Activated CD4-positive, alpha-beta T cell treated with anti-CD3 and anti-CD28 coated beads for 36 hours (primary cell): Measurements from ENCODE around the gene MCF2L. TPM values are rescaled to one million over a fixed set of nuclear protein-coding genes. Genes with fewer than 3 reads are reported as not detected.

Experiments used
- ATAC-seq: fragments of 200-7000 bp; cut with Tn5 transposase; one replicate; pipeline ENCODE4 v1.10.0; 2021; ENCODE audit warnings: mild to moderate bottlenecking, moderate library complexity
- CTCF ChIA-PET: fragments of 350-600 bp; sonication (Branson Sonifier 250); formaldehyde crosslinking; loops from one replicate; lab custom pipeline; 2021; ENCODE audit warnings: antibody characterized with exemption; lab: Charles Lee
- POLR2A ChIA-PET: fragments of 350-600 bp; sonication (Branson Sonifier 250); formaldehyde crosslinking; loops from one replicate; lab custom pipeline; 2021; ENCODE audit warnings: antibody characterized with exemption, inconsistent platforms; lab: Charles Lee
- DNase-seq: peaks from one replicate; pipeline ENCODE4 v3.0.0-alpha.2; 2020
- H3K27ac Mint-ChIP-seq: one replicate; pipeline ENCODE4 v1.8.0; 2021; ENCODE audit warnings: mixed read lengths
- H3K27me3 Mint-ChIP-seq: one replicate; pipeline ENCODE4 v1.8.0; 2021; ENCODE audit warnings: mixed read lengths
- H3K36me3 Mint-ChIP-seq: one replicate; pipeline ENCODE4 v1.8.0; 2021; ENCODE audit warnings: low read depth, mixed read lengths
- H3K4me1 Mint-ChIP-seq: one replicate; pipeline ENCODE4 v1.8.0; 2021; ENCODE audit warnings: mixed read lengths
- H3K4me3 Mint-ChIP-seq: one replicate; pipeline ENCODE4 v1.8.0; 2021; ENCODE audit warnings: mild to moderate bottlenecking, moderate library complexity, mixed read lengths
- H3K9me3 Mint-ChIP-seq: one replicate; pipeline ENCODE4 v1.8.0; 2021; ENCODE audit warnings: low read depth, mixed read lengths
- intact Hi-C, 2 experiments: fragments of 100-400 bp; cut with DNase I in 1 of 2; cut with micrococcal nuclease in 1 of 2; formaldehyde crosslinking; loops; one replicate each; pipeline versions ENCODE4 v1.14.2 to v1.15.1; 2022 to 2024; cut with DNase I, micrococcal nuclease
- total RNA-seq, 2 experiments: library from RNA; stranded (reverse); gene quantifications; one replicate each; pipeline ENCODE4 v1.2.3, GENCODE V29; 2021

The MCF2L gene
- total RNA-seq, 2 experiments from 2014 or later, result 8.4 to 8.7 TPM

DNA sequence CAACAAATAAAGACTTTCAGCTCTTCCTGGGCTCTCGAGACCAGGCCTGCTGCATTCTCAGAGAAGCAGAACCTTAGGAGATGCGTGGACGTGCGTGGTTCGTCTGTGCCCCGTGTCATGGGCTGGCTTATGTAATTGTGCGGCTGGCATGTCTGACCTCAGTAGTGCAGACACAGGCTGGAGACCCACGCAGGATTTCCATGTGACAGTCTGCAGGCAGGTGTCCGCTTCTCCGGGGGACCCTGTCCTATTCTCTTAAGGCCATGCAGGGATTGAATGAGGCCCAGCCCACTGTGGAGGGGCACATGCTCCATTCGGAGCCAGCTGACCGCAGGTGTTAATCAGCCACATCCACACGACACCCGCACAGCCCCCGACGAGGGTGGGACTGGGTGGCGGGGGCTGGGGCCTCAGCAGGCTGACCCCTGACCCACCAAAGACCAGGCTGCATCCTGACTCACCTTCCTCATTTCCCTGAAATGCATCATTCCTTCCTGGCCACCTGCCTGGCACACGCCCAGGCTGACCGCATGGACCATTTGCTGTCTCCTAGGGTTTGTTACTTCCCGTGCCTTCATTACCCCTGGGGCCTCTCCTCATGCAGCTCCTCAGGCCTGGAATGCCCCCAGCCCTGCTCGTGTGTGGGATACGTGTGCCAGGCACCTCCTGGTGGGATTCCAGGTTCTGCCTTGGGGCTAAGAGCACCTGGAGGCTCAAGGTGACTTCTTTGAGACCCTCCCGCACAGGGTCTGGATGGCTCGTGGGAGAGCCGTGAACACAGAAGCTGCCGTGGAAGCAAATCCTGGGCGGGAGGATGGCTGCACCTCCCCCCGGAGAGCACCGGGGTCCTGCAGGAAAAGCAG lies 10.7 kb upstream of the MCF2L start:
- CTCF ChIA-PET, result interaction anchor here (0.8 kb wide), 1 partner anchor 93 kb away, joined by 3 read pairs; no protein-coding TSS in a partner anchor
- DNase-seq (no peak), ATAC-seq (no peak)
- intact Hi-C loops, result no loop called here
- peaks cover 2% of the 10 kb centered on the region for H3K27me3 Mint-ChIP-seq
- H3K4me1 Mint-ChIP-seq, result no peaks in the 10 kb centered on the region
- H3K36me3 Mint-ChIP-seq, result no peaks in the 10 kb centered on the region
- no peak overlapping the region for H3K4me3 Mint-ChIP-seq
- H3K9me3 Mint-ChIP-seq, result no peaks in the 10 kb centered on the region
- POLR2A ChIA-PET, result no interaction called here
- H3K27ac Mint-ChIP-seq, result no peak overlapping the region

DNA sequence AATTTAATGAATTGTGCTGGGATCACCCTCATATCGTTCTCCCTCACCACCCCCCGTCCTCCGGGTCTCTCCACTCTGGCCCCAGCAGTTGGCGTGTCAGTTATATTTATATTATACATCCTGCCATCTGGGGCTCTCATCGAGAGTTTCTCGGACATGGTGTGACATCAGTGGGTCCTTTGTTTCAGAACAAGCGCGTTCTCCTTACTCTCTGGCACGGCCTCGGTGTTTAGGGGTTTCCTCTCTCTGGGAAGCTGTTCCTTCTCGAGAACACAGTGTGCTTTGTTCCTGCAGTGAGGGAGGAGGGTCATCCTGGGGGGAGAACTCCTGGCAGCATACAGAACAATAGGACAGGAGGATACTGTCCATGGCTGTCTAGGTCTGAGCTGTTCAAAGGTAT lies 9.8 kb upstream of the MCF2L start:
- ChIA-PET CTCF (no interaction called here), POLR2A (no interaction called here)
- Mint-ChIP-seq H3K36me3 (no peaks in the 10 kb centered on the region), H3K4me3 (no peak overlapping the region), H3K27ac (no peak overlapping the region), H3K27me3 (no peaks in the 10 kb centered on the region), H3K9me3 (no peaks in the 10 kb centered on the region), H3K4me1 (no peaks in the 10 kb centered on the region)
- ATAC-seq (no peak), DNase-seq (no peak)
- intact Hi-C loops, result no loop called here

DNA sequence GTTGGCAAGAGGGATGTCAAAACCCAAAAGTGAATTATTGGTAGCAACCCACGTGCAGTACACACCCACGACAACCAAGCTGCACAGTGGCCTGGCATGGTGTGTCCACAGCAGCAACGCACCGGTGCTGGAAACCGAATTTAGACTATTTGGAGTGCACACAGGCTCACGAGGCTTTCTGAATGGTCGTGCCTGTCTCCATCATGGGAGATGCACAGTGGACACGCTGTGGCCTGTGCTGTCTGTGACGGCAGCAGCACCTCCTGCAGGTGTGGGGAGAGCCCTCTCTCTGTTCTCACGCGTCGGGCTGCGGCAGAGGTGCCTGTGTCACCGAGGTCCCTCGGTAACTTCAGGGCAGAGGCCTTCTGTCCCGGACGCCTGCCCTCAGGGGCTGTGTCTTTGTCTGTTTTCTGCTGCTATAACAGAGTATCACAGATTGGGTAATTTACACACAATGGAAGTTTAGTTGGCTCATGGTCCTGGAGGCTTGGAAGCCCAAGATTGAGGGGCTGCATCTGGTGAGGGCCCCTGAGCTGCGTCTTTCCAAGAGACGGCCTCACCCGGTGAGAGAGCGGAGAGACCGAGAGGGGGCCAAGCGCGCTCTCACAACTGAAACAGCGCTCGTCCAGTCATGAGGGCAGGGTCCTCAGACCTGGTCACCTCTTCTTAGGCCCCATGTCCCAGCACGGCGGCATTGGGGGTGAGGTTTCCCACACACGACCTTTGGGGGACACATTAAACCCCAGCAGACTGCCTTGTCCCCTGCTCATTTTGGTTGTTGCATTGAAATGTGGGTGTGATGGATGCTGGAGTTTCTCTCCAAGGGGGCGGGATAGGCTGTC lies 9.1 kb upstream of the MCF2L start:
- POLR2A ChIA-PET, result no interaction called here

DNA sequence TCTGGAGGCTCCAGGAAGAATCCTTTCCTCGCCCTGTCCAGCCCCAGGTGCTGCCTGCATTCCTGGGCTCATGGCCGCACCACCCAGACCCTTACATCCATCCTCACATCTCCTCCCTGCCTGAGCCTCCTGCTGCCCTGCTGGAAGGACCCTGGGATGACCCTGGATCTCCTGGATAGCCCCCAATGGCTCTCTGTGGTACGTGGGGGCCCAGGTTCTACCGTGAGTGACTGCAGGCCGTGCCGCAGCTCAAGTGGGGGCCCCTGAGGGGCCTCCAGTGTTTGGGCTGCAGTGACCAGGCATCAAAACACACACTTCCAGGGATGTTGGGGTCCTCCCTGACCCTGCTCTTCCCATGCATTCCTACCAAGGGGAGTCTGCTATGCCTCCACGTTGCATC lies 8.3 kb upstream of the MCF2L start:
- H3K4me1 Mint-ChIP-seq, result no peaks in the 10 kb centered on the region
- ATAC-seq (no peak), DNase-seq (no peak)
- no peaks in the 10 kb centered on the region for H3K36me3 Mint-ChIP-seq
- CTCF ChIA-PET, result no interaction called here
- H3K4me3 Mint-ChIP-seq, result no peak overlapping the region
- POLR2A ChIA-PET, result no interaction called here
- H3K9me3 Mint-ChIP-seq, result no peaks in the 10 kb centered on the region
- H3K27me3 Mint-ChIP-seq, result no peaks in the 10 kb centered on the region
- intact Hi-C loops, result no loop called here
- H3K27ac Mint-ChIP-seq, result no peak overlapping the region

More for the DNA sequence above, 9.1 kb upstream of the MCF2L start:
- H3K4me3 Mint-ChIP-seq, result no peak overlapping the region
- no peaks in the 10 kb centered on the region for H3K9me3 Mint-ChIP-seq
- H3K27ac Mint-ChIP-seq, result no peak overlapping the region
- intact Hi-C loops, result no loop called here
- no peak for DNase-seq
- H3K36me3 Mint-ChIP-seq, result no peaks in the 10 kb centered on the region
- H3K4me1 Mint-ChIP-seq, result no peaks in the 10 kb centered on the region
- H3K27me3 Mint-ChIP-seq, result no peaks in the 10 kb centered on the region
- no peak for ATAC-seq
- CTCF ChIA-PET, result no interaction called here

DNA sequence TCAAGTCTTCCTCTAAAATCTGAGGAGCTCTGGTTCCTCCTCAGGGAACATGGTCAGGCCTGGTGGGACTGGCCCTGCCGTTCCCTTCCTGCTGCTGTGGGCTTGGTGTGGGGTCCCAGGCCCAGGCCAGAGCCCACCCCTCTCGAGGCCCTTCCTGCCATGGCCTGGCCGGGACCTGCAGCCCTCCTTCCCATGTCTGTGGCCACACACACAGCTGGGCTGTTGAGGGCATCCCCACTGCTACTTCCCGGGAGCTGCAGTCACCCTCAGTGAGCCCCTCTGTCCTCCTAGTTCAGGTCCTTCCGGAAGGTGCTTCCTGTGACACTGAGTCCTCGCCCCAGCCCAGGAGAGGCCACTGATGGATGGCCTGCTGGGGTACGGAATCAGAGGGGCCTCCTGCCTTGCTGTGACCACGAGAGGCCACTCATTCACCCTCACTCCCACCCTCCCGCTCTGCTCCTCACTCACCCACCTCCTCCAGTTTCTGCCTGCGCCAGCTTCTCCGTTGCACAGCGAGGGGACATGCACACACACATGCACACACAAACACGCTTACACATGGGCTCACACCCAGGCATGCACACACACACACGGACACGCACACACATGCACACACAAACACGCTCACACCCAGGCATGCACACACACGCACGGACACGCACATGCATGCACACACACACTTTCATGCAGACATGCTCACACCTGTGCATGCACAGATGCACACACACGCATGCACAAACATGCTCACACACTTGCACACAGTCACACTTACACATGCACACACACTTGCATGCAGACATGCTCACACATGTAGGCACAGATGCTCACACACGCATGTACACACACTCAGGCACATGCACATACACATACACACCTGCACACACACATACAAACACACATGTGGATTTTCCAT lies 7.3 kb upstream of the MCF2L start:
- intact Hi-C loops, result no loop called here

DNA sequence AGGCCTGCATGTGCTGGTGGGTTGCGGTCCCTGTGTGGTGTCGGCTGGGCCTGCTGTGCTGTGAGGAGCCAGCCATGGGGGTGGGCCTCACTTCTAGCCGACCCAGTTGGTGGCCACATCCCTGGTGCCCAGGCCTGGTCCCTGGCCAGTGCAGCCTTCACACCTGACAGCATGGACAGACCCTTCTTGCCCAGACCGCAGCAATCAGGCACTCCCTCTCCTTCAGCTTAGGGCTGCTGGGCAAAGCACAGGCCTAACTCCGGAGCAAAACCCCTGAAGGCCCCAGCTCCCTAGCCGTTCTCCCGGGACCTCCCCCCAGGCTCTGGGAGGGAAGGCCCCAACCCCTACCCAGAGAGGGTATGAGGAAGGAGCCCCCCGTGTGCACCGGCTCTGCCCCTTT lies 6.6 kb upstream of the MCF2L start:
- intact Hi-C loops, result no loop called here
- POLR2A ChIA-PET, result no interaction called here
- Mint-ChIP-seq H3K4me1 (no peaks in the 10 kb centered on the region), H3K27ac (no peak overlapping the region), H3K4me3 (no peak overlapping the region), H3K36me3 (no peaks in the 10 kb centered on the region), H3K27me3 (no peaks in the 10 kb centered on the region), H3K9me3 (no peaks in the 10 kb centered on the region)
- CTCF ChIA-PET, result no interaction called here
- no peak for DNase-seq
- ATAC-seq, result no peak

More for the DNA sequence above, 7.3 kb upstream of the MCF2L start:
- ATAC-seq (no peak), DNase-seq (no peak)
- no peak overlapping the region for H3K4me3 Mint-ChIP-seq
- no peak overlapping the region for H3K27ac Mint-ChIP-seq
- POLR2A ChIA-PET, result no interaction called here
- H3K4me1 Mint-ChIP-seq, result no peaks in the 10 kb centered on the region
- no peaks in the 10 kb centered on the region for H3K27me3 Mint-ChIP-seq
- H3K36me3 Mint-ChIP-seq, result no peaks in the 10 kb centered on the region
- CTCF ChIA-PET, result no interaction called here
- no peaks in the 10 kb centered on the region for H3K9me3 Mint-ChIP-seq

DNA sequence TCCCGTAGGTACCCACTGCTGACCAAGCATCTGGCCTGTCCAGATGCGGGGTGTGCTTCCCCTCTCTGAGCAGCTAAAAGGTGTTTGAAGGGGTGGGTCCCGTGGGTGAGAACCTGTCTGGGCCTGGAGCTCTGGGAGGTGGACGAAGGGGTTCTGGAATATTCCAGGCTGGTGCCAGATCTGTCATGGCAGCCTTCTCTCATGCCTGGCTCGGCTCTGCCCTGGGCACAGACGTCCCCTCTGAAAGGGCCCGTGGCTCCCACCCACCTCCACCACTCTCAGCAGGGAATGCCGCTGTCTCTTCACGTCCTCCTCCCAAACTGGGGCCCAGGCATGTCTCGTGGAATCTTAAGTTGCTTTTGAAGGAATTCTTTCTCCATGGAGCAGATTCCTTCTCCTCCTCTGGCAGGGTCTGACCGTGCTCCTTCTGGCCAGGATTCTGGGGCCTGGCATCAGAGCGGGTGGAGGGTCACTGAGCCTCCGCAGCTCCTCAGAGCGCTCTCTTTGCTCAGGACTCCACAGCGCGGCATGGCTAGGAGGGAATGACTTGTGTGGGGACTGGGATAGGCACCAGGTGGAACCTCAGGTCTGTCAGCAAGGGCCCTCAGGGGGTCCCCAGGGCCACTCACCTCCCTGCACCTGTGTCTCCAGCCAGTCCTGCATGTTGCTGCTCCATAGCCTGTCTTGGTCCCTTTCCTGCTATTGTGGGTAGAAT lies 5.9 kb upstream of the MCF2L start:
- peaks cover 6% of the 10 kb centered on the region for H3K4me1 Mint-ChIP-seq
- H3K9me3 Mint-ChIP-seq, result no peaks in the 10 kb centered on the region
- ChIA-PET POLR2A (interaction anchor here (0.7 kb wide), 1 partner anchor 219 kb away, joined by 3 read pairs; no protein-coding TSS in a partner anchor), CTCF (no interaction called here)
- no peaks in the 10 kb centered on the region for H3K27me3 Mint-ChIP-seq
- intact Hi-C loops, result no loop called here
- H3K36me3 Mint-ChIP-seq, result peaks cover 2% of the 10 kb centered on the region
- no peak for ATAC-seq
- H3K27ac Mint-ChIP-seq, result no peak overlapping the region
- no peak for DNase-seq
- H3K4me3 Mint-ChIP-seq, result no peak overlapping the region

DNA sequence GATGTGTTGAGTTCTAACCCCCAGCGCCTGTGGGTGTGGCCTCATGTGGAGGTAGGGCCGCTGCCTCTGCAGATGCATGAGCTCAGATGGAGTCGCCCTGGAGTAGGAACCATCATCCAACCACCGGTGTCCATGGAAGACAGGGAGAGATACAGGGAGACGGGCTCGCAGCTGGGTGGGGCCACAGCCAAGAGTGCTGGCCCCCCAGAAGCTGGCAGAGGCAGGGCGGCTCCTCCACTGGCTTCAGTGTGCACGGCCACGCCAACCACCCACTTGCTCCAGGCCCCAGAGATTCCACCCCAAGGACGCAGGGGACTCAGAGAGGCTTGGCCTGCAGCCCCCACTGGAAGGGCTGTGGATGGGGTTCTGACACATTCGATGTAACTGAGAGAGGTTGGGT lies 5.4 kb upstream of the MCF2L start:
- Mint-ChIP-seq H3K27ac (no peak overlapping the region), H3K27me3 (no peaks in the 10 kb centered on the region), H3K36me3 (peaks cover 2% of the 10 kb centered on the region), H3K9me3 (no peaks in the 10 kb centered on the region), H3K4me3 (no peak overlapping the region), H3K4me1 (peaks cover 8% of the 10 kb centered on the region)
- ChIA-PET POLR2A (interaction anchor here (0.7 kb wide), 1 partner anchor 220 kb away, joined by 3 read pairs; no protein-coding TSS in a partner anchor), CTCF (no interaction called here)
- DNase-seq (no peak), ATAC-seq (no peak)
- intact Hi-C loops, result no loop called here

DNA sequence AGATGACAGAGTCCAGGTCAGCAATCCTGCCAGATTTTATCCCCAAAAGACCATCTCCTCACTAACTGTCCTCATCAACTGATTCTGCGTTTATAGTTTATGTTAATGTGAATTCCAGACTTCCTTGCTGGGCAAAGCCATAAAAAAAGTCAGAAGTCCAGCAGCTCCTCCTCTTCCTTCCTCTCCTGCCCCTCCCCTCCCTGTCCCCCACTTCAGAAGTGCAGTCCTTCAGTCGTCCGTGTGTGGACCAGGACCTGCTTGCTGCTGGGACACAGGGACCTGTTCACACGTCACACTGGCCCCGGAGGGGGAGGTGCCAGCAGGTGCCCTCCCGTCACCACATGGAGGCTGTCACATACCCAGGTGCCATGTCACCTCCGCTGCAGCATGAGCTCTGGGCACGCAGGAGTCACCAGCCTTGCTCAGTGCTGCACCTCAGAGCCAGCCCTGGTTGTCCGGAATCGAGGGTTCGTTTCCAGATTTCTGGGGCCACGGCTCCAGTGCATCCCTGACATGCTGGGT lies 4.0 kb upstream of the MCF2L start:
- ChIA-PET POLR2A (no interaction called here), CTCF (interaction anchor here (0.6 kb wide), 1 partner anchor 38 kb away, joined by 3 read pairs; no protein-coding TSS in a partner anchor)
- Mint-ChIP-seq H3K27me3 (no peaks in the 10 kb centered on the region), H3K4me3 (no peak overlapping the region), H3K27ac (no peak overlapping the region), H3K36me3 (peaks cover 2% of the 10 kb centered on the region), H3K9me3 (no peaks in the 10 kb centered on the region), H3K4me1 (peaks cover 16% of the 10 kb centered on the region)
- intact Hi-C loops, result no loop called here
- DNase-seq, result no peak
- no peak for ATAC-seq

DNA sequence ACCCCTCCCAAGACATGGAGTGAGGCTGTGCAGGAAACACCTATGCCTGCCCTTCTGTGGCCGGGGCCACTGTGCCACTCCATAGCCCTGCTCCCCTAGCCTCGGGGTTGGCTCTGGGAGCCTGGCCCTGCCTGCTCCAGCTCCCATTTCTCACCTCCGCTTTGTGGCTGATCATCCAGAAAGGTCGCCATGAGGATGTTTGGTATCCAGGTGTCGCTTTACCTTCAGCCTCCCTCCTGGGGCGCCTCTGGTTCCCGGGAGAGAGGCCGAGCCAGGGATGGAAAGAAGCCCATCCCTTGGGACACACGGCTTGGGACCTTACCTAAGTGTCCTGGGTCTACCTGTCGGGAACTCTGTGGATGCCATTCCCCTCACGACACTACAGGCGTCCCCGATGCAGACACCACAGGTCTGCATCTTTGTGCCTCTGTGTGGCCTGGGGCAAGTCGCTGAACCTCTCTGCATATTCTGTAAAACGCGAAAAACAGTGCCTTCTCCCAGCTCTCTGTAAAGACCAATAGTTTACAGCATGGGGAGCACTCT lies 3.4 kb upstream of the MCF2L start:
- Mint-ChIP-seq H3K9me3 (no peaks in the 10 kb centered on the region), H3K4me1 (peaks cover 22% of the 10 kb centered on the region), H3K27ac (no peak overlapping the region), H3K36me3 (peaks cover 2% of the 10 kb centered on the region), H3K4me3 (no peak overlapping the region), H3K27me3 (no peaks in the 10 kb centered on the region)
- DNase-seq (no peak), ATAC-seq (no peak)
- intact Hi-C loops, result no loop called here
- POLR2A ChIA-PET, result no interaction called here
- CTCF ChIA-PET, result interaction anchor here (0.6 kb wide), 1 partner anchor 37 kb away, joined by 3 read pairs; no protein-coding TSS in a partner anchor
